NOMO-1 treated with dmso at 0.1 percent for 144 hours (cell line): ENCODE data around the gene SLC43A3.
"Not testable (repeated sequence)": the region's sequence is repeated elsewhere in the genome, so short reads cannot be mapped to it uniquely, and the experiment has no call there.

ENCODE experiments used
- DNase-seq: peaks from one replicate; lab custom pipeline; 2025; ENCODE audit not compliant: unreplicated experiment; lab: John Stamatoyannopoulos, UW

SLC43A3 gene

GRCh38 chr11:57387289-57388030 lies 39.5 kb downstream of the SLC43A3 start:
- DNase-seq, result no peak

DNA sequence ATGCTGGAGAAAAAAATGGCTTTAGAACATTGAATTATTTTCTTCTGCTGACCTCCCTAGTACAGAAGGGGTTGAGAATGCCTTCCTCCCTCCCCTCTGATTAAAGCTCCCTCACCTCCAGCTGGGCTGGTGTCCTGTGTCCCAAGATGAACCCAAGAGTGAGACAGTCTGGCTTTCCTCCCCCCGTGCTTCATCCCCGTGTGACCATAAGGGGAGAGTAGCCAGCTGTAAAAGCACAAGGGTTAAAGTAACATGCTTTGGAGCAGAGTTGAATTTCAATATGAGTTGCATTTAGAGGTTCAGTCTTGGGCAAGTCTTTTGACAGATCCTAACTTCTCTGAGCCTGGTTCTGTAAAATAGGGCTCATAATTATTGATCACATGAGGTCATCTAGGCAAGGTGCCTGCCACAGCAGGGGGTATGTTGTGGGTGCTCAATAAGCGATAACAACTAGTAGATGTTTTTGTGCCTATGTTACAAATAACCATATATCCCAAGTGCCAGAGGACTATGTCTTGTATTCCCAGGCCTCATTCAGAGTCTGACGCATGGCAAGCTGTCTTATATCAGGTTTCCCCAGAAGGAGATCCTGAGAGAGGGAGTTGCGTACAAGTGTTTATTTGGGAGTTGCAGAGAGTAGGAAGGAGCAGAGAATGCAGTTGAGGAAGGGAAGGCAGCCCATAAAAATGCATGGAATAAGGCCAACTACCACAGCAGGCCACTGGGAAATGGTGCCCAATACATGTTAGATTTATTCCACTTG lies 40.6 kb downstream of the SLC43A3 start:
- DNase-seq, result no peak

DNA sequence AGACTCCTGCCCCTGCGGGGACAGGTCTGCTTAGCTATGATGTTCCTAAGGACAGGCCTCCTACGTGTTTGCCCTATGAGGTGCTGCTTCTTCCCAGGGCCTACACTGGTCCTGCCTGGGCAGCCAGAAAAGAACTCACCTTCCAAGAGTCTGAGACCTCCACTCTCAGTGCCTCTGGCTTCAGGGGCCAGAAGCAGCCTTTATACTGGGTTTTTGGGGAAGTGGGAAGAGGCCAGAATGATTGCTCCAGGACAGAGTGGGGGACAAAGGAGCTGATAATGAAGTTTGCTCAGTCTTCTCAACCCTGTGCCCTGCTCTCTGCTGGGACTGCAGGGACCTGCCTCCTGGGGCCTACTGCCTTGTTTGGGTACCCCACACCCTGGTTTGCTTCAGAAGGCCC lies 45.9 kb downstream of the SLC43A3 start, which contains the start of gene PRG3:
Gene PRG3, minus strand, starts transcription at position 176 of the 400 bp plus-strand sequence. CDS start 442 bp downstream, outside the sequence.
- DNase-seq, result no peak

DNA sequence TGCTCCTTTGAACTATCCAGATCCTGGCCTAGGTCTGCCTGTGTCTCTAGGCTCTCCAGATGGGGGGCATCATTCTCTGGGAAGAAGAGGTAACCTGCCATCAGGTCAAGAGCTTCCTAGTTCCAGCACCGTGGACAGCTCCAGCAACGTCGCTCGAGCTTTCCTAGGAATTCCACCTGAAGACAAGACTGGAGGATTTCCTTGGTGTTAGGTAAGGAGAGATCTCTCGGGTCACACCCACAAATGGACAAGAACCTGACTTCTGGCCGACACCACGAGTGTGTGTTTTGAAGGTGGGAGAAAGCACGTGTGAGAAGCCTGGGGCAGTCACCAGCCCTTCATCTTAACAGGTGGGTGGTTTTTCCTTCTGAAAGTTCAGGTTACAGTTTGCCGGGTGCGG lies 47.2 kb downstream of the SLC43A3 start:
- DNase-seq, result no peak

DNA sequence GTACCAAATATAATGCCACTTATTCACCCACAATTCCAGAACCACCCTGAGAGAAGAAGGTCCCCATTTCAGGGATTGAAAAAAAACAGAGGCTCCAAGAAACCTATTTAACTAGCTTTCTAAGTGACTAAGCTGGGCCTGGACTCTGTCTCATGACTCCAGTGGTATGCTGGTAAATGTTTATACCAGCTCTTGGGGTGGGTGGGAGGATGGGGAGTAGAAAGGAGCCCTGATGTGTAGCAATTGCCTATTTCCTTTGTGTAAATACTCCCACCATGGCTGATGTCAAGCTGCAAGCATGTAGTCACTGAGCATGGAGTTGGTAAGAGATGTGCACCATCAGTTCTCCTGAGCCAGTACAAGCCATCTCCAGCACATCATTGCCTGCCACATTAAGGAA lies 48.7 kb downstream of the SLC43A3 start:
- no peak for DNase-seq

- no peak for DNase-seq
These were observed 49.8 kb downstream of the SLC43A3 start for GRCh38 chr11:57377107-57377506.

GRCh38 chr11:57376095-57377090 lies 50.5 kb downstream of the SLC43A3 start:
- no peak for DNase-seq

DNA sequence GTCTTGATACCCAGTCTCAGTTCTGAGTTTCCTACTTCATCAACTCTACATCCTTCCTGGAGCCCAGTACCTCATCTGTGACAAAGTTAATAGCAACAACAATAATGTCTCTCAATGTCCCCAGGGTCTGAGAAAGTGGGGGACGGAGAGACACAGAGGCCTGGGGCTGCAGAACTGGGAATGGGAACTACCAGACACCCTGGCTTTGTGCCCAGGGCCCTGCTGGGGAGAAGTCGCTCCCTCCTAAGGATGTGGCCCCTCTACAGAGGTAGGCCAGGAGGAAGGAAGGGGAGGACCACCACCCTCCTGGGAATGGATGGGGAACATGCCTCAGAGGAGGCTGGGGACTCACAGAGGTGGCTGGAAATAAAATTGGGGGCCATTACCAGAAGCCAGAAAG lies 51.4 kb downstream of the SLC43A3 start:
- no peak for DNase-seq

GRCh38 chr11:57374966-57375365 lies 52.0 kb downstream of the SLC43A3 start:
- DNase-seq, result no peak

GRCh38 chr11:57373146-57373545 lies 53.8 kb downstream of the SLC43A3 start:
- no peak for DNase-seq

DNA sequence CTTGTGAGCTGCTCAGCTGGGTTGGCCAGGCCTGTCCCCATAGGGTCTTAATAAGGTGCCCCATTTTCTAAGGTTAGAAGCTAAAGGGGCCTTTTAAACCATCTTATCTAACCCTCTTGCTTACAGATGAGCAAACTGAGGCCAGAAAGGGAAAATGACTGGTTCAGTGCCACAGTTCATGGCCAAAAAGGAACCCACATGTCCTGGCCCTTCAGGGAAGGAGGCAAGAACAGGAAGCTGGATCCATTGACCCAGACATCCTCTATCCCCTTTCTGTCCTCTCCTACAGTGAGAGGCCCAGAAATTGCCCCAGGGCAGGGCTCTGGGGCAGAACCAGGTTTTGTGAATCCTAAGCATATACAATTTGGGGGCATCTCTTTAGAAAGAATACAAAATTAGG lies 56.0 kb downstream of the SLC43A3 start:
- no peak for DNase-seq

GRCh38 chr11:57370251-57370650 lies 56.7 kb downstream of the SLC43A3 start:
- DNase-seq, result no peak

- DNase-seq, result no peak
These were observed 58.1 kb downstream of the SLC43A3 start for GRCh38 chr11:57368845-57369232.

DNA sequence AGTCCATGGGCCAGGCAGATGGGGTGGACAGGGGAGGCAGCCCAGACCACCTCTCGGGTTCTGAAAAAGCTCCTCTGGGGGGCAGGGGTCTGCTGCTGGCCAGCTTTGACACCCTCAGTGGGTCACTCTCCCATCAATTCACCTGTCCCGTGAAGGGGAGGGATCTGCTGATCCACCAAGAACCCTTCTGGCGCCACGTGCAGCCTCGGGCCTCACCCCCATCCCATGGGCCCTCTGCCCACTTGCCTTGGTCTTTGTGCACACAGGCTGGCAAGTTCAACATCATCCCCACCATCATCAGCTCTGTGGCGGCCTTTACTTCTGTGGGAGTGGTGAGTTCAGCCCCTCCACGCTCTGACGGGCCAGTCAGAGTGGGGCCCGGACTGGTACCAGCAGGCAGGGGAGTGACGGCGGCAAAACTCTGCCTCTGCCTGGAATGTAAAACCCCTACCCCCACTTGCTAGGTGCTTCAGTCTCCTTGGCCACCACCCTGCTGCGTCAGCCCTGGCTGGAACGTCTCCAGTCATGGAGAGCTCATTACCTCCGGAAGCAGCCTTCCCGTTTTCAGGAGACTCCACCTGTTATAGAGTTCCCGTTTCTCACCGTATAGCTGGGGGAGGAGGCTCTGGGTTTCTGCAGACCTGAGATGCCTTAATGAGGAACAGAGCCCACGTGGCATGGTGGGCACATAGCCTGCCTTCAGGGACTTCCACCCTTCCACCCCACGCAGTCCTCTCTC lies 58.6 kb downstream of the SLC43A3 start:
- DNase-seq, result no peak

DNA sequence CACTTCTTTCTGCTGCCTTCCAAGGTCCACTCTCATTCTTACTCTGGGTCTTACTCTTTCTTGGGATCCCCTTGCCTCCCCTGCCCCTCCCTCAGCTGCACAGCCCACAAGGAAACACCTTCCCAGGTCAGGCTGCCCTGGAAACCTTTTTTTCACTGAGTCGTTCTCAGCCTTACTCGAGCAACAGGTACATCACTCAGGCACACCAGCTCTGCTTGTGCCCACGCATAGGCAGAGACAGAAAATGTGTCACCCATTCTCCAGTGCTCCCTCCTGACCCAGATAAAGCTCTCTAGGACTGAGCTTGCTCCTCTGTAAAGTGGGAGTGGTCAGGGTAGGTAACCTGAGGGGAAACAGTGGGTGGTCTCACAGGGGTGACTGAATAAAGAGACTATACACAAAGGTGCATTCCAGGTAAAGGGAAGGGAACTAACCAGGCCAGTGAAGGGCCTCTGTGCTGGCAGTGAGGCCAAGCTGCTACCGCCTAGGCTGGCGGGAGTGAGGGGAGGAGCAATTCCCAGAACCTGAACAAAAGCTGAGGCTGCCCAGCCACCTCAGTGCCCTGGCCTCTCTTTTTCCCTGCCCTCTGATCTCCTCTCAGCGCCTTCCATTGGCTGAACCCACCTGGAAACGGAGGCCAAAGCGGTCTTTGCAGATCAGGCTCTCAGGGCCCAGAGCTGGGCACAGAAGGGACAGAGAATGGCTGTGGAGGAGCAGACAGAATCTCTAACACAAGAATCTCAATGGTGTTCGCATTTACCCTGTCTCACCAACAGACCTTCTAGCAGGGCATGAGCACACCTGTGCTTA lies 61.9 kb downstream of the SLC43A3 start:
- no peak for DNase-seq

GRCh38 chr11:57363131-57364080 lies 63.5 kb downstream of the SLC43A3 start:
- DNase-seq, result no peak

DNA sequence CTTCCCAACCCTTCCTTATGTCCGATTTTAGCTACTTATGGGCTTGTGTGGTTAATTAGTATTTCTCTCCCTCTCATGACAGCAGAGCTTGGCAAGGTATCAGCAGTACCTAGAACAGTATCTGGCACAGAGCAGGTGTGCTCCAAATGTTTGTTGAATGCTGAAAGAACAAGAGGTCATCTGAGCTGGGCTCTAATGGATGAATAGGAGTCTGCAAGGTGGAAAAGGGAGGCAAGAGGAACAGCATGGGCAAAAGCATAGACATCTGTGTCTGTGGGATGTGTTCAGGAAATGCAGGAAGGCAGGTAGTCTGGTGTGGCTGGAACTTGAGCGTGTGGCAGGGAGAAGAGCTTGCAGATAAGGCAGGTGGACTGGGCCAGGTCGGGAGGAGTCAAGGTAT lies 65.0 kb downstream of the SLC43A3 start:
- DNase-seq, result no peak

- not testable (repeated sequence) for DNase-seq
These were observed 65.5 kb downstream of the SLC43A3 start for GRCh38 chr11:57361420-57361819.

DNA sequence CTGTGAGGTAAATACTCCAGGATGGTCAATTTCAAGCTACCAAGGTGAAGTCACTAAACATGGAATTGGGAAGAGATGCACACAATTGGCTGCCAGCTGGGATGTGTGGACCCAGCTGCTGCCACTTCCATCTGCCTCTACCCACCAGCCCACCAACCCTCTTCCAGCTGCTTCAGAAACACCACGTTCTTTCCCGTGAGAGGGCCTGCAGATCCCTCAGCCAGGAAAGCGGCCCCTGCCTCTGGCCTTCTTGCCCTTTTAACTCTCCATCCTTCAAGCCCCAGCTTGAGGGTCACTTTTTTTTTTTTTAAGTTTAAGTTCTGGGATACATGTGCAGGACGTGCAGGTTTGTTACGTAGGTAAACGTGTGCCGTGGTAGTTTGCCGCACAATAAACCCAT lies 65.9 kb downstream of the SLC43A3 start:
- no peak for DNase-seq
